Stomach (tissue), 9 donors: ENCODE data around the gene STAC3. TPM values are rescaled to one million over a fixed set of nuclear protein-coding genes. Genes with fewer than 3 reads are reported as not detected.

ENCODE experiments used
- DNase-seq, 2 donors: peaks; one replicate each; pipeline versions ENCODE4 v3.0.0 to v3.0.0-alpha.2; 2013 to 2019
- H3K27ac ChIP-seq, 5 donors: fragments of 200-600 bp in 4 of 5; sonication (generic) in 4 of 5; one replicate each; pipeline ENCODE4 v1.5.1; 2013 to 2019; ENCODE audit warnings: mild to moderate bottlenecking in 1 of 5, moderate library complexity in 1 of 5
- H3K27me3 ChIP-seq, 3 donors: fragments of 200-600 bp; sonication (generic); one replicate each; pipeline ENCODE4 v1.5.1; 2017 to 2019; ENCODE audit warnings: mixed run types in 1 of 3
- H3K36me3 ChIP-seq, 4 donors: fragments of 200-600 bp; sonication (generic); 1 replicate in 3 of 4; 2 replicates in 1 of 4; pipeline ENCODE4 v1.5.1; 2016 to 2019
- H3K4me1 ChIP-seq, 4 donors: fragments of 200-600 bp; sonication (generic); one replicate each; pipeline ENCODE4 v1.5.1; 2016 to 2019
- H3K4me3 ChIP-seq, 4 donors: fragments of 200-600 bp; sonication (generic) in 3 of 4; one replicate each; pipeline ENCODE4 v1.5.1; 2016 to 2019; ENCODE audit warnings: mild to moderate bottlenecking in 1 of 4
- H3K9me3 ChIP-seq, 4 donors: fragments of 200-600 bp; sonication (generic); one replicate each; pipeline ENCODE4 v1.5.1; 2016 to 2019
- EP300 ChIP-seq: sonication (generic); formaldehyde crosslinking; IDR thresholded peaks from one replicate; pipeline ENCODE4 v1.6.1; 2017; ENCODE audit warnings: antibody characterized with exemption
- POLR2A ChIP-seq, 4 donors: fragments of 450-650 bp; IDR thresholded peaks; one replicate each; pipeline ENCODE4 v1.6.1; 2016; ENCODE audit warnings: antibody characterized with exemption in 4 of 4, control low read depth in 2 of 4, mild to moderate bottlenecking in 1 of 4, moderate library complexity in 1 of 4
- POLR2AphosphoS5 ChIP-seq, 3 donors: sonication (generic); formaldehyde crosslinking; IDR thresholded peaks; one replicate each; pipeline ENCODE4 v1.6.1; 2016; ENCODE audit warnings: antibody characterized with exemption in 3 of 3
- WGBS, 5 donors: extraction: QIAGEN DNeasy Blood & Tissue Kit in 3 of 5; methylation state at CpG; one replicate each; pipeline versions ENCODE4 v1.1.5 to v1.1.7; 2013 to 2018; 5-methylcytosine and 5-hydroxymethylcytosine counted together
- intact Hi-C: fragments of 100-400 bp; cut with DNase I; formaldehyde crosslinking; loops from one replicate; pipeline ENCODE4 v1.15.1; 2023; ENCODE audit warnings: low total_unique reads
- polyA plus RNA-seq, 3 donors: library from polyadenylated mRNA; stranded (reverse); fragments of 200-250 nt; gene quantifications; one replicate each; pipeline ENCODE4 v1.2.3, GENCODE V29; 2013
- total RNA-seq, 5 donors: library from RNA; depleted of rRNA; stranded (reverse); fragments of >200 nt; gene quantifications; one replicate each; pipeline versions ENCODE4 v1.1.0 to v1.2.3, GENCODE V29; 2014 to 2016
- TF ChIP-seq, protein P1 (sequence below), 7 experiments: fragments of 450-650 bp in 4 of 7; fragments of 200-600 bp in 3 of 7; sonication (generic) in 3 of 7; IDR thresholded peaks; one replicate each; pipeline ENCODE4 v1.5.1; 2016 to 2019; ENCODE audit warnings: antibody characterized with exemption in 7 of 7, control low read depth in 2 of 7, mild to moderate bottlenecking in 1 of 7
- donor health status: healthy with polysubstance abuse.
- donor health status: Bipolar disorder and iron deficiency.
- donor health status: healthy.

STAC3 gene
- total and polyA plus RNA-seq, 8 donors: 0.55 to 5.1 (median 2.3) TPM; not detected in 1

DNA sequence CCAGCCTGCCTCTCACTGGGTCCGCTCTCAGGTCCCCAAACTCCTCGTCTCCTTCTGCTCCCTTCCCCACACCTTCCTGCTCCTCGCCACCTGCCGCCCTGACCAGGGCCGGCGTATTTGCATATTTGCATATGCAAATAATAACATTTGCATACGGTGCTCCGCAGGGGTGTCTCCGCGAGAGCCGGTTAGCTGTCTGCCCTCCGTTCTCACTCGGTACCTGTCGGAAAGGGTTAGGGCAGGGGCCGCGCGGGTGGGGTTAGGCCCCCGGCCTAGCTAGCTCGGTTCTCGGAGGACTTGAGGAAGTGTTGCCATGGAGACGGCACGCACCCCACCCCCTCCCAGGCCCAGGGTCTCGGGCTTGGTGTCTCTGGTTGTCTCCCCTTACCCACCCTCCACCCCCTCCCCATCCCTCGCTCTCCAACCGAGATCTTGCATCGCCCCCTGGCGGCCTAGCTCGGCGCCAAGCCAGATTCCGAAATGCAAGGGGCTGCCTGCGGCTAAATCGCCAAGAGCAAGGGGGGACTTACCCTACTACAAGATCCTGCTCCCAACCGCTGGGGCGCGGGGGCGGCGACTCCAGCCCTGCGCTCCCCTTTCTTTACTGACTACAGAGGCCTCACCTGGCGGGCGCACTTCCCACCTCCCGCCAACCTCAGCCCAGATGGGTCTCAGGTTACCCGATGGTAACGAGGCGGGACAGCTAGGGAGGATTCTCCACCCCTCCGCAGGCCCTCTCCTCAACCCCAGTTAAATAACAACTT is 8.1 kb downstream of the STAC3 start:
- WGBS, 5 donors: 1 to 3% (median 3%) methylated on average over 26 to 45 of the region's 45 CpGs
- Histone ChIP-seq H3K27me3 (peaks cover 24 to 77% (median 58%) of the 10 kb centered on the region in 3 donors), H3K4me1 (peaks cover 54 to 65% (median 63%) of the 10 kb centered on the region in 4 donors), H3K9me3 (no peaks in the 10 kb centered on the region), H3K27ac (peak overlapping the region in 1 of 5 donors; percentile 14), H3K36me3 (no peaks in the 10 kb centered on the region), H3K4me3 (peak overlapping the region; percentile 22 to 53 (median 38))
- TF ChIP-seq, protein P1, sequence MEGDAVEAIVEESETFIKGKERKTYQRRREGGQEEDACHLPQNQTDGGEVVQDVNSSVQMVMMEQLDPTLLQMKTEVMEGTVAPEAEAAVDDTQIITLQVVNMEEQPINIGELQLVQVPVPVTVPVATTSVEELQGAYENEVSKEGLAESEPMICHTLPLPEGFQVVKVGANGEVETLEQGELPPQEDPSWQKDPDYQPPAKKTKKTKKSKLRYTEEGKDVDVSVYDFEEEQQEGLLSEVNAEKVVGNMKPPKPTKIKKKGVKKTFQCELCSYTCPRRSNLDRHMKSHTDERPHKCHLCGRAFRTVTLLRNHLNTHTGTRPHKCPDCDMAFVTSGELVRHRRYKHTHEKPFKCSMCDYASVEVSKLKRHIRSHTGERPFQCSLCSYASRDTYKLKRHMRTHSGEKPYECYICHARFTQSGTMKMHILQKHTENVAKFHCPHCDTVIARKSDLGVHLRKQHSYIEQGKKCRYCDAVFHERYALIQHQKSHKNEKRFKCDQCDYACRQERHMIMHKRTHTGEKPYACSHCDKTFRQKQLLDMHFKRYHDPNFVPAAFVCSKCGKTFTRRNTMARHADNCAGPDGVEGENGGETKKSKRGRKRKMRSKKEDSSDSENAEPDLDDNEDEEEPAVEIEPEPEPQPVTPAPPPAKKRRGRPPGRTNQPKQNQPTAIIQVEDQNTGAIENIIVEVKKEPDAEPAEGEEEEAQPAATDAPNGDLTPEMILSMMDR (IDR thresholded peaks at IDR 0.05): peak in 5 of 7 experiments; percentile 17 to 72 (median 42)
- TF ChIP-seq POLR2A (IDR thresholded peaks at IDR 0.05) (no peak), EP300 (no peak), POLR2AphosphoS5 (IDR thresholded peaks at IDR 0.05) (no peak)
- intact Hi-C loops: no loop called here
- peak; percentile 63 to 88 for DNase-seq

DNA sequence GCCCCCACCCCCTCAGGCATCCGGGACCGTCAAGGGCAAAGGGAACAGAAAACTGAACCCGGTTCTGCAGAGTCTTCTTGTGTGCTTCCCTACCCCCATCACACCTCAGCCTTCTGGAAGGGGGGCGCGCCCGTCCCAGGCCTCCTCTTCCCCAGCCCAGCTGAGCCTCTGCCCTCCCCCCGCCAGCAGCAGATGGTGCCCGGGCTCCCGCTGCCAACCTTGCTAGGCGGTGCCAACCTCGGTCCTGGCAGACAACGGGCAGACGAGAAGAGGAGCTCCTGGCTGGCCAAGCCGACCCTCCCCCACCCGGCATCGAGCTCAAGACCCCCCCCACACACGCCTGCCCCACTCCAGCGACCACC is 8.7 kb downstream of the STAC3 start:
- Histone ChIP-seq H3K4me1 (peaks cover 59 to 70% (median 69%) of the 10 kb centered on the region in 4 donors), H3K27ac (peak overlapping the region in 1 of 5 donors; percentile 14), H3K4me3 (peak overlapping the region; percentile 22 to 53 (median 38)), H3K27me3 (peaks cover 24 to 83% (median 63%) of the 10 kb centered on the region in 3 donors), H3K36me3 (no peaks in the 10 kb centered on the region), H3K9me3 (no peaks in the 10 kb centered on the region)
- TF ChIP-seq, protein P1 (IDR thresholded peaks at IDR 0.05): no peak
- TF ChIP-seq POLR2AphosphoS5 (IDR thresholded peaks at IDR 0.05) (no peak), POLR2A (IDR thresholded peaks at IDR 0.05) (no peak), EP300 (no peak)
- peak; percentile 58 to 70 for DNase-seq
- intact Hi-C loops: no loop called here
- WGBS, 5 donors: 0 to 2% (median 1%) methylated on average over 6 to 18 of the region's 18 CpGs

DNA sequence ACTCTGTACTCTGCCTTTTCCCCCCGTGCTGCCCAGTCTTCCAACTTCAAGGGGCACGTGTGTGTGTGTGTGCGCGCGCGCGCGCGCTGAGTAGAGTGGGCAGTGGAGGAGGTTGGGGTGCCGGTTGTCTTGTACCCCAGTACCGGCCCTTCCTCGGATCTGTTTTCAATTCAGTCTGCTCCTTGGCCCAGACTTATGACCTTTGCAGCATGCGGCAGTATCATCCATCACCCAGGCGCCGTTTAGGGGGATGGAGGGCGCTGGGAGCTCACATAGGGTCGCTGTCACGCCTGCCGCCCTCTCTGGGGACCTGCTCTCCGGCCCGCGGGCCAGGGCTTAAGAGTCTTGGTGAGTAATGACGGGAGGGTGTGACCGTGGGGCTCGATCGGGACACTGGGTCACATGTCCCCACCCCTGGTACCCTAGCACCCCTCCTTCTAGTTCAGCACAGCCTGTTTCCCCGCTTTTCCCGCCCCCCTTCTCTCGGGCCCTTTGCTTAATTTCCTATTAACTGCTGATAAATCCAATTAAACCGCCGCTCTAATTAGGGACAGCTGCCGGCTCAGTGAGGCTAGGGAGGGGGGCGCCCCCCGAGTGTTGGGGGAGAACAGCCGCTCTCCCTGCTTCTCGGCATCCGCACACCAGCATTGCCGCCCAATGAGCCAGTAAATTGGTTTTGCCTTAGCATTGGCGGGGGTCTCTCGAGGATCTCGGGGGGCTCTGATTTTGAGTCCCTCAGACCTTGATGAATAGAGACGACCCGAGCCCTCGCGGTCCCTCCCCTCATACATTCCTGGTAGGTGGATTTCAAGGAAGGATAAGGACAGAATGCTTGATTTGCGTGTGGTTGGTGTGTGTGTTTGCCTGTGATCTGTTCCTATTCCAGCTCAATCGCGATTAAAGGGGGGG is 9.3 kb downstream of the STAC3 start:
- DNase-seq: peak in 1 of 2 donors; percentile 36
- peaks cover 24 to 84% (median 66%) of the 10 kb centered on the region in 3 donors for H3K27me3 ChIP-seq
- H3K27ac ChIP-seq: no peak overlapping the region
- peak overlapping the region in 2 of 4 donors; percentile 40 to 53 for H3K4me3 ChIP-seq
- intact Hi-C loops: no loop called here
- no peak for TF ChIP-seq EP300
- no peak for TF ChIP-seq POLR2A (IDR thresholded peaks at IDR 0.05)
- TF ChIP-seq POLR2AphosphoS5 (IDR thresholded peaks at IDR 0.05): no peak
- TF ChIP-seq, protein P1 (IDR thresholded peaks at IDR 0.05): no peak
- peaks cover 59 to 77% (median 75%) of the 10 kb centered on the region in 4 donors for H3K4me1 ChIP-seq
- no peaks in the 10 kb centered on the region for H3K9me3 ChIP-seq
- WGBS, 5 donors: 7 to 11% (median 9%) methylated on average over 35 to 48 of the region's 48 CpGs
- no peaks in the 10 kb centered on the region for H3K36me3 ChIP-seq

DNA sequence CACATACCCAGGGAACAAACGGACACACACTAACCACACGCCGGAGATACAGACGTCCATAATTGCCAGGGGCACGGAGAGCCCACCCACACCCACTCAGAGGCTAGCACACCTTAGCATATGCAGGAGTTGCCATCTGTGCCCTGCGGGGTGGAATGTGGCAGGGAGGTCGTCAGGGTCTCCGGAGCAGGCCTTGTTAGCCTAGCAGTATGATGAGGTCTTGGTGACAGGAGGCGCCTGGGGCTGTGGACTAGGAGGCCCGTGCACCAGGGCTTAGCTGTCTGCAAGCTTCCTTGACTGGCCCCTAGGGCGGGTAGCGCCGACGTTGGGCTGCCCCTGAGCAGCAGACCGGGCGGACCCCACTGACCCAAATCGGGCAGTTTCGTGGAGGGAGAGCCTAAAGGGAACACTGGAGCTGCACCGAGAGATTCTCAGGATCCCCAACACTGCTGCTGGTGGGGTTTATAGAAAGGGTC is 10.0 kb downstream of the STAC3 start:
- H3K27me3 ChIP-seq: peaks cover 24 to 90% (median 72%) of the 10 kb centered on the region in 3 donors
- 9 to 25% (median 11%) methylated on average over 4 to 19 of the region's 19 CpGs for WGBS, 5 donors
- intact Hi-C loops: no loop called here
- H3K36me3 ChIP-seq: no peaks in the 10 kb centered on the region
- H3K4me3 ChIP-seq: peak overlapping the region in 3 of 4 donors; percentile 40 to 61 (median 54)
- H3K4me1 ChIP-seq: peaks cover 59 to 84% (median 82%) of the 10 kb centered on the region in 4 donors
- peak in 1 of 2 donors; percentile 48 for DNase-seq
- TF ChIP-seq POLR2AphosphoS5 (IDR thresholded peaks at IDR 0.05) (no peak), EP300 (no peak), POLR2A (IDR thresholded peaks at IDR 0.05) (no peak)
- TF ChIP-seq, protein P1 (IDR thresholded peaks at IDR 0.05): no peak
- H3K27ac ChIP-seq: no peak overlapping the region
- H3K9me3 ChIP-seq: no peaks in the 10 kb centered on the region
